ENCODE measurements around the gene EFNA3.

Gene EFNA3

DNA sequence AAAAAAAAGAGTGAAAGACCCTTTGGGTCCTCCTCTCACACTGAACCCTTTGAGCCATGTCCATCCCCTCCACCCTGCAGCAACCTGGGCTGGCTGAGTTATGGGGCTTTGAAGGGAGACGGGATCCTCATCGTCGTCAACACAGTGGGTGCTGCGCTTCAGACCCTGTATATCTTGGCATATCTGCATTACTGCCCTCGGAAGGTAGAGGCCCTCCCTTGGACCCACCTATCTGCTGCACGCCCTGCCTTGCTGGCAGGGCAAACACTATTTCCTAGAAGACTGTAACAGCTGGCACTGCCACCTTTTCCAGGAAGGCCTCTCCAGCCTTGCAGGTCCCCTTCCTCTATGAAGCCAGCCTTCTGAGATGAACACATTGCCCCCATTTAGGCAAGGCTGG lies 58.1 kb downstream of the EFNA3 start:
- peak; percentile 45 for DNase-seq
